Thyroid gland (tissue), 4 donors: ENCODE data around the gene CNPPD1. TPM values are rescaled to one million over a fixed set of nuclear protein-coding genes. Genes with fewer than 3 reads are reported as not detected.

Source experiments
- DNase-seq, 2 donors: peaks; one replicate each; pipeline ENCODE4 v3.0.0-alpha.2; 2019
- H3K27ac ChIP-seq, 3 donors: fragments of 200-600 bp; sonication (generic); 1 replicate in 2 of 3; 2 replicates in 1 of 3; pipeline ENCODE4 v1.5.1; 2016 to 2019; ENCODE audit warnings: mild to moderate bottlenecking in 1 of 3, moderate library complexity in 1 of 3
- H3K27me3 ChIP-seq: fragments of 200-600 bp; sonication (generic); one replicate; pipeline ENCODE4 v1.5.1; 2019
- H3K36me3 ChIP-seq, 2 donors: fragments of 200-600 bp; sonication (generic); one replicate each; pipeline ENCODE4 v1.5.1; 2016 to 2019
- H3K4me1 ChIP-seq, 2 donors: fragments of 200-600 bp; sonication (generic); one replicate each; pipeline ENCODE4 v1.5.1; 2017 to 2019
- H3K4me3 ChIP-seq, 3 donors: fragments of 200-600 bp; sonication (generic); replicated peaks in 1 of 3; 1 replicate in 2 of 3; 2 replicates in 1 of 3; pipeline ENCODE4 v1.5.1; 2016; ENCODE audit warnings: mild to moderate bottlenecking in 1 of 3
- H3K9me3 ChIP-seq: fragments of 200-600 bp; sonication (generic); one replicate; pipeline ENCODE4 v1.5.1; 2017
- CTCF ChIP-seq, 6 experiments: fragments of 200-600 bp in 3 of 6; fragments of 450-650 bp in 3 of 6; sonication (generic) in 3 of 6; IDR thresholded peaks; one replicate each; pipeline ENCODE4 v1.5.1; 2016 to 2019; ENCODE audit warnings: antibody characterized with exemption in 6 of 6, mild to moderate bottlenecking in 2 of 6, inconsistent platforms in 1 of 6, moderate library complexity in 1 of 6
- POLR2A ChIP-seq, 2 donors: fragments of 450-650 bp; IDR thresholded peaks; one replicate each; pipeline ENCODE4 v1.6.1; 2017; ENCODE audit warnings: antibody characterized with exemption in 2 of 2, mild to moderate bottlenecking in 2 of 2, moderate library complexity in 1 of 2
- WGBS, 2 donors: methylation state at CpG; one replicate each; pipeline ENCODE4 v1.1.5; 2017; 5-methylcytosine and 5-hydroxymethylcytosine counted together
- intact Hi-C: fragments of 100-400 bp; cut with DNase I; formaldehyde crosslinking; loops from one replicate; pipeline ENCODE4 v1.15.1; 2023
- total RNA-seq, 4 donors: library from RNA; depleted of rRNA; stranded (reverse); fragments of >200 nt; gene quantifications; one replicate each; pipeline ENCODE4 v1.2.3, GENCODE V29; 2016

CNPPD1 gene
- total RNA-seq, 4 donors from 2014 or later: 48.2 to 115 (median 65.0) TPM

GRCh38 chr2:219125886-219126270 is 50.8 kb downstream of the CNPPD1 start:
- Histone ChIP-seq H3K4me1 (peaks cover 0 to 5% of the 10 kb centered on the region in 2 donors), H3K27ac (no peak overlapping the region)

DNA sequence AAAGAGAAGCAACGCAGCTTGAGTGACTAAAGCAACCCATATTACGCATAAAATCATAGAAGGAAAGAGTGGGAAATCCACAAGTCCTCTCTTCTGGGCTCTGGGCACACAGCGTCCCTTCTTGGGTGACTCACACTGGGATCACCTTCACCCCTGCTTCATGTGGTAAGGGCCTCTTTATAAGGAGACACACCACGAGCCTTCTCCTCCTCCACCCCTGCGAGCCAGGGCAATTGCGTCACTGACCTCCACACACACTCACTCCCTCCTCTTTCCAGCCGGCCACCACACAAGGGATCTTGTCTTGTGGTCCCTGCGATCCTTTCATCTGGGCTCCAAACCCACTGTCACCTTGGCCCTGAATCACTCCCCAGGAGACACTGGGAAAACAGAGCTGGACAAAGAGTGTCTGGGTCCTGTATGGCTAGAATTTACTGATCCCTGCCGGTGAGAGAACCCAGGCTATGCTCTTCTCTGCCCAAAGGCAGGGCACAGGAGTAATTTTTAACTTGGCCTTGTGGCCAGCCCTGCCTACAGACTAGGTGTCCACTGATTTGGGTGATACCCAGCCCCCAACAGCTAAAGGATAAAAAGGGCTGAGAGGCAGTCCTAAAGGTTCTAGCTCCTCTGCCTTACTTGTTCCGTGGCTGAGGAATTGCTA is 51.4 kb downstream of the CNPPD1 start:
- no peaks in the 10 kb centered on the region for H3K9me3 ChIP-seq
- peaks cover 0 to 5% of the 10 kb centered on the region in 2 donors for H3K4me1 ChIP-seq
- no peak overlapping the region for H3K4me3 ChIP-seq
- intact Hi-C loops: no loop called here
- TF ChIP-seq CTCF (IDR thresholded peaks at IDR 0.05) (no peak), POLR2A (IDR thresholded peaks at IDR 0.05) (no peak)
- H3K27me3 ChIP-seq: no peaks in the 10 kb centered on the region
- no peak overlapping the region for H3K27ac ChIP-seq
- no peak for DNase-seq
- no peaks in the 10 kb centered on the region for H3K36me3 ChIP-seq
- 85 to 87% methylated on average over 10 of the region's 10 CpGs for WGBS, 2 donors

More at GRCh38 chr2:219125886-219126270, 50.8 kb downstream of the CNPPD1 start:
- Histone ChIP-seq H3K27me3 (no peaks in the 10 kb centered on the region), H3K9me3 (no peaks in the 10 kb centered on the region), H3K4me3 (no peak overlapping the region), H3K36me3 (no peaks in the 10 kb centered on the region)
- DNase-seq: no peak
- WGBS, 2 donors: 87 to 94% methylated on average over 1 of the region's 1 CpG
- TF ChIP-seq CTCF (IDR thresholded peaks at IDR 0.05) (no peak), POLR2A (IDR thresholded peaks at IDR 0.05) (no peak)
- intact Hi-C loops: no loop called here

DNA sequence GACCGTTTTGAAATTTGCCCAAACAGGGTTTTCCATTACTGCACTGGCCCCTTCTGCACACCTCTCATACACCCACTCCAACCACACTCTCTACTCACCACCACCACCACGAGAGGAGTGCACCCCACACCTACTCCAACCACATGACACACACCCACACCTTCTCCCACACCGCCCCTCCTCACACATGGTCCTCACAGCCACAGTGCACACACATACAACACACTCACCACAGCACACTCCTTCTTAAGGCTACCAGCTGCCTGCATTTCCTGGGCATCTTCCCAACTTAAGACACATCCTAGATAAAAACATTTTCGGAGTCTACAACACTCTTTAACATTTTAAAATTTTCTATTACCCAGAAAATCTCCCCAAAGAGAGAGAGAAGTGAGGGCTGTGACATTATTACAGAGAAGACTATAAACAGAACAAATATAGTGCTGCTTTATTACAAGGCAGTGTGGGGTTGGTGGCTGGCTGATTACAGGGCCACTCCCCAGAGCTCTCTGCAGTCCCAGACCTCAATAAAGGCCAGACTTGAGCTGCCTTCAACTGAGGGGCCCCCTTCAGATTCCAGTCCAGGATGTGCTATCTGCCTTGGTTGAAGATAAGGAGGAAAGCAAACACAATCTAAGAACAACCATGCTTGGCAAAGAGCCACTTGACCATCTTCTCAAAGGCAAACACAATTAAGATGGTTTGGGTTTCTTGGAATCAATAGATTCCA is 52.2 kb downstream of the CNPPD1 start:
- no peaks in the 10 kb centered on the region for H3K27me3 ChIP-seq
- no peak for DNase-seq
- WGBS, 2 donors: 74 to 79% methylated on average over 4 of the region's 4 CpGs
- H3K4me3 ChIP-seq: no peak overlapping the region
- H3K9me3 ChIP-seq: no peaks in the 10 kb centered on the region
- intact Hi-C loops: no loop called here
- H3K4me1 ChIP-seq: peaks cover 0 to 5% of the 10 kb centered on the region in 2 donors
- H3K27ac ChIP-seq: no peak overlapping the region
- H3K36me3 ChIP-seq: no peaks in the 10 kb centered on the region
- TF ChIP-seq POLR2A (IDR thresholded peaks at IDR 0.05): no peak
- TF ChIP-seq CTCF (IDR thresholded peaks at IDR 0.05): no peak

DNA sequence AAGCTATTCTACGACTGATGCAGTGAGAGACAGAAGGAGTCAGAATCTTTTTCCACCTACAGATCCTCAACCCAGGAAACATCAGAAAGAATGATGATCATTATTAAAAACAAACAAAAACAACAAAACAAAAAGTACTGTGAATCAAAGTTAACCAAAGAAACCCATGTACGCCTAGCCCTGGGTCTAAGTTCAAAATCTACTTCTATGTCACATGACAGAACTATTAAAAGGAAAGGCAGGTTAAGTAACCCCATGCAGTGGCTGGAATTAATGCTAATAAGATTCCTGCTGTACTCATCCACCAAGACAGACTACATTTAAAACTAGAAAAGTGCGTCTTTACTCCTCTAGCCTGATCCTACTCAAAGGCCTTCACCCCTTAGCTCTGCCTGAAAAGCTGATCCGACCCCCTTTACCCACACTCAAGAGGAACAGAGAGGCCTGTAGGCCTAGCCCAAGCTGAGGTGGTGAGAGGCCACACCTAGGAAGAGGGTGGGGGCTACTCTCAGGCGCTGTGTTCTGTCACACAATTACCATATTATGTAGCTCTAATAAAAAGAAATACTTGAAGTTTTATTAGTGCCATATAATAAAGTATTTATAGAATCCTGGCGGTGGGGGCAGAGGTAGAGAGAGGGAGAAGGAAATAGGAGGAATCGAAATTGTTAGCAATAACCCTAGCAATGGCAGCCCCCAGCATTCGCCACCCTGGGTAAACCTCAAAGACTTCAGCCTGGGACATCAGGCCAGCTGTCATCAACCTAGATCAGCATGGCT is 53.2 kb downstream of the CNPPD1 start:
- Histone ChIP-seq H3K4me3 (no peak overlapping the region), H3K36me3 (no peaks in the 10 kb centered on the region), H3K27ac (no peak overlapping the region), H3K27me3 (no peaks in the 10 kb centered on the region), H3K9me3 (no peaks in the 10 kb centered on the region), H3K4me1 (peaks cover 0 to 5% of the 10 kb centered on the region in 2 donors)
- no peak for DNase-seq
- intact Hi-C loops: no loop called here
- TF ChIP-seq POLR2A (IDR thresholded peaks at IDR 0.05) (no peak), CTCF (IDR thresholded peaks at IDR 0.05) (no peak)
- WGBS, 2 donors: 93 to 94% methylated on average over 8 of the region's 8 CpGs
